ENCODE results near the gene AKAP12. TPM values are rescaled to one million over a fixed set of nuclear protein-coding genes. Genes with fewer than 3 reads are reported as not detected.

AKAP12 gene
- total RNA-seq, 3 donors from 2014 or later (not counting 1 experiment from before 2014, with no cell fraction given), result 0.07 to 17.6 (median 0.75) TPM

DNA sequence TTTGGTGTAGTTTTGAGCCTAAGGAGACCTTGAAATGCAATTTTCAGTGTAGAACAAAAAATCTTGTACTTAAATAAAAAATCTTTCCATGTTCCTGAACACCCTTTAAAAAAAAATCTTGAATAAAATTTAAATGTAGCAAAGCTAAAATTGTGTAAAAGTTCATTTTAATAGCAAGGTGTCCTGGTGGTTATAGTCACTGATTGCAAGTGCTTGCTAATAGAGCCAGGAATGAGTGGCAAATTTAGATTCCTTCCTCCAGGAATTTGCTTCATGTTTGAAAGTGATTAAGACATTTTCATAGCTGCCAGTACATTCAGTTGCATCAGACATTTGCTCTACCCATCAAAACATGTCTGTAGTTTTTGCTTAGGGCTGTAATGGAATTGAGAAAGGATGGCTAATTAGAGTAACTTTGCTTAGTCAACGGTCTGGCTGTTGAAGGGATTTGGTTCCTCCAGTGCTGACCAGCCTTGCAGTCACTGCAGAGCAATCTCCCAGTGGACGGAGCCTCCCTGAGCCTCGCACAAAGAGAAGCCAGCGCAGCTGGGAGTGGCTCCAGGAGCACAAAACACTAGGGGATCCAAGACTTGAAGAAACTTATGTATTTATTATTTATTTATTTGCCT is 36.5 kb downstream of the AKAP12 start:
- Mint-ChIP-seq H3K4me3 (no peak overlapping the region), H3K36me3 (no peaks in the 10 kb centered on the region), H3K4me1 (no peaks in the 10 kb centered on the region), H3K27ac (no peak overlapping the region), H3K9me3 (no peaks in the 10 kb centered on the region), H3K27me3 (ENCODE audit: low read depth in 2 of 2) (peaks cover 0 to 18% of the 10 kb centered on the region in 2 donors)
- no peak overlapping the region for H3K4me3 ChIP-seq (ENCODE audit: low read length)
- TF ChIP-seq, protein P1, sequence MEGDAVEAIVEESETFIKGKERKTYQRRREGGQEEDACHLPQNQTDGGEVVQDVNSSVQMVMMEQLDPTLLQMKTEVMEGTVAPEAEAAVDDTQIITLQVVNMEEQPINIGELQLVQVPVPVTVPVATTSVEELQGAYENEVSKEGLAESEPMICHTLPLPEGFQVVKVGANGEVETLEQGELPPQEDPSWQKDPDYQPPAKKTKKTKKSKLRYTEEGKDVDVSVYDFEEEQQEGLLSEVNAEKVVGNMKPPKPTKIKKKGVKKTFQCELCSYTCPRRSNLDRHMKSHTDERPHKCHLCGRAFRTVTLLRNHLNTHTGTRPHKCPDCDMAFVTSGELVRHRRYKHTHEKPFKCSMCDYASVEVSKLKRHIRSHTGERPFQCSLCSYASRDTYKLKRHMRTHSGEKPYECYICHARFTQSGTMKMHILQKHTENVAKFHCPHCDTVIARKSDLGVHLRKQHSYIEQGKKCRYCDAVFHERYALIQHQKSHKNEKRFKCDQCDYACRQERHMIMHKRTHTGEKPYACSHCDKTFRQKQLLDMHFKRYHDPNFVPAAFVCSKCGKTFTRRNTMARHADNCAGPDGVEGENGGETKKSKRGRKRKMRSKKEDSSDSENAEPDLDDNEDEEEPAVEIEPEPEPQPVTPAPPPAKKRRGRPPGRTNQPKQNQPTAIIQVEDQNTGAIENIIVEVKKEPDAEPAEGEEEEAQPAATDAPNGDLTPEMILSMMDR (IDR thresholded peaks at IDR 0.05), result no peak
- H3K27ac ChIP-seq (ENCODE audit: low read length), result no peak overlapping the region
- intact Hi-C loops (cut with micrococcal nuclease), result no loop called here
- no peaks in the 10 kb centered on the region for H3K27me3 ChIP-seq (ENCODE audit: control insufficient read depth, insufficient read depth, low read length)
- ATAC-seq (no peak), DNase-seq (no peak)
- no peaks in the 10 kb centered on the region for H3K9me3 ChIP-seq (ENCODE audit: control insufficient read depth, insufficient read depth, low read length)
- 83% methylated on average over 4 of the region's 4 CpGs for WGBS (ENCODE audit: insufficient coverage)
- no peaks in the 10 kb centered on the region for H3K4me1 ChIP-seq (ENCODE audit: control insufficient read depth, insufficient read depth, low read length)
- no peaks in the 10 kb centered on the region for H3K36me3 ChIP-seq (ENCODE audit: control insufficient read depth, insufficient read depth, low read length)

DNA sequence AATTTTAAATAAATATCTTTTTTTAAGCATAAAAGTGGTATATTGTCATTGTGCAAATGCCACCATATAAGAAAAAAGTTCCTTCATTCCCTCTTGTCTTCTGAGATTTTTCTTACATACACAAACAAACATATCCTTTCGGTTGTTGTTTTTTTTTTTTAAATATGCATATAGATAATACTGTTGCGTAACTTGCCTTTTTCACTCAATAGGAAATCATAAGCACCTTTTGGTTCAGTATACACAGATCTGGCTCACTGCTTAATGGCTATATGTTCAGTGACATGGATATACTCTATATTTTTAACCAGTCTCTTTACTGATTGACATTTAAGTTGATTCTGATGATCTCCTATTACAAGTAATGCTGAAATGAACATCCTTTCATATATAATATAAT is 40.1 kb downstream of the AKAP12 start:
- Histone ChIP-seq H3K27ac (ENCODE audit: low read length) (no peak overlapping the region), H3K36me3 (ENCODE audit: control insufficient read depth, insufficient read depth, low read length) (no peaks in the 10 kb centered on the region), H3K4me1 (ENCODE audit: control insufficient read depth, insufficient read depth, low read length) (no peaks in the 10 kb centered on the region), H3K4me3 (ENCODE audit: low read length) (no peak overlapping the region), H3K27me3 (ENCODE audit: control insufficient read depth, insufficient read depth, low read length) (no peaks in the 10 kb centered on the region), H3K9me3 (ENCODE audit: control insufficient read depth, insufficient read depth, low read length) (no peaks in the 10 kb centered on the region)
- no peaks in the 10 kb centered on the region for H3K4me1 Mint-ChIP-seq
- ATAC-seq (no peak), DNase-seq (no peak)
- peaks cover 13 to 45% of the 10 kb centered on the region in 2 donors for H3K27me3 Mint-ChIP-seq (ENCODE audit: low read depth in 2 of 2)
- H3K27ac Mint-ChIP-seq, result no peak overlapping the region
- H3K36me3 Mint-ChIP-seq, result no peaks in the 10 kb centered on the region
- intact Hi-C loops (cut with micrococcal nuclease), result no loop called here
- H3K4me3 Mint-ChIP-seq, result no peak overlapping the region
- TF ChIP-seq, protein P1 (IDR thresholded peaks at IDR 0.05), result no peak
- WGBS (ENCODE audit: insufficient coverage), result no CpG with 5 or more reads among the region's 2 CpGs
- H3K9me3 Mint-ChIP-seq, result no peaks in the 10 kb centered on the region

DNA sequence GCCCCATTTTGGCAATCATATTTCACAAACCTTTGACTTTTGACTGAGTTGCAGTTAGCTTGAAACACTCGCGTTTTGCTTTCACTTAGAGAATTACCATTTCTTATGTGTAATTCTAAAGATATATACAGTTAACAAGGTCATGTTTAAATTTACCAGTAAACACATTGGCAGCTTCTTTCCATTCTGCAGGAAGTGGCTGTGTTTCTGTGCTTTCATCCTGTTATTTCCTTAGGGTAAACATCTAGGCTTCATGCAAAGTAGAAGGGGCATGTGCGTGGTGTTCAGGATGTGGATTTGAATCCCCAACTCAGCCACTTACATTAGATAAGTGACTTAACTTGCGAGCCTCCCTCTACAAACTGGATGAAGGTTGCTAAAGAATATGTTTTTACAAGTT is 41.1 kb downstream of the AKAP12 start:
- no peaks in the 10 kb centered on the region for H3K4me1 ChIP-seq (ENCODE audit: control insufficient read depth, insufficient read depth, low read length)
- peaks cover 16 to 54% of the 10 kb centered on the region in 2 donors for H3K27me3 Mint-ChIP-seq (ENCODE audit: low read depth in 2 of 2)
- intact Hi-C loops (cut with micrococcal nuclease), result no loop called here

More for the DNA sequence above, 41.1 kb downstream of the AKAP12 start:
- no peak overlapping the region for H3K27ac ChIP-seq (ENCODE audit: low read length)
- H3K36me3 ChIP-seq (ENCODE audit: control insufficient read depth, insufficient read depth, low read length), result no peaks in the 10 kb centered on the region
- H3K27me3 ChIP-seq (ENCODE audit: control insufficient read depth, insufficient read depth, low read length), result no peaks in the 10 kb centered on the region
- 100% methylated on average over 1 of the region's 4 CpGs for WGBS (ENCODE audit: insufficient coverage)
- Mint-ChIP-seq H3K36me3 (no peaks in the 10 kb centered on the region), H3K9me3 (no peaks in the 10 kb centered on the region), H3K27ac (no peak overlapping the region), H3K4me3 (no peak overlapping the region), H3K4me1 (no peaks in the 10 kb centered on the region)
- no peaks in the 10 kb centered on the region for H3K9me3 ChIP-seq (ENCODE audit: control insufficient read depth, insufficient read depth, low read length)
- H3K4me3 ChIP-seq (ENCODE audit: low read length), result no peak overlapping the region
- DNase-seq (no peak), ATAC-seq (no peak)
- TF ChIP-seq, protein P1 (IDR thresholded peaks at IDR 0.05), result no peak

All from natural killer cell (primary cell).